Mucosa of descending colon (tissue), 3 donors: Measurements from ENCODE around the gene ERGIC3. TPM values are rescaled to one million over a fixed set of nuclear protein-coding genes. Genes with fewer than 3 reads are reported as not detected.

Source experiments
- ATAC-seq: fragments of 200-7000 bp; cut with Tn5 transposase; one replicate; pipeline ENCODE4 v1.9.1; 2020; ENCODE audit warnings: mild to moderate bottlenecking, moderate library complexity
- DNase-seq, 3 donors: peaks; one replicate each; pipeline ENCODE4 v3.0.0-alpha.2; 2020
- H3K36me3 ChIP-seq: fragments of 200-600 bp; one replicate; pipeline ENCODE4 v1.8.0; 2021; ENCODE audit warnings: low read depth, mild to moderate bottlenecking
- H3K4me1 ChIP-seq: fragments of 200-600 bp; one replicate; pipeline ENCODE4 v1.8.0; 2021; ENCODE audit warnings: low read depth, mild to moderate bottlenecking
- H3K4me3 ChIP-seq: fragments of 200-600 bp; one replicate; pipeline ENCODE4 v1.8.0; 2021; ENCODE audit warnings: mild to moderate bottlenecking
- H3K9me3 ChIP-seq: fragments of 200-600 bp; one replicate; pipeline ENCODE4 v1.8.0; 2021; ENCODE audit warnings: mild to moderate bottlenecking
- CTCF ChIP-seq: fragments of 200-600 bp; IDR thresholded peaks from one replicate; pipeline ENCODE4 v1.8.0; 2022; ENCODE audit warnings: antibody characterized with exemption, mild to moderate bottlenecking
- intact Hi-C, 2 donors: fragments of 100-400 bp; cut with DNase I in 1 of 2; cut with micrococcal nuclease in 1 of 2; formaldehyde crosslinking; loops; one replicate each; pipeline versions ENCODE4 v1.11.0 to v1.11.1; 2022; cut with DNase I, micrococcal nuclease
- total RNA-seq, 3 donors: library from RNA; stranded (reverse); fragmentation: NEBNext Ultra II Directional in 2 of 3; extraction: Animal tissue kit (Norgen Biotek cat#: 25700) in 2 of 3; gene quantifications; one replicate each; pipeline versions ENCODE4 v1.2.1 to v1.2.4, GENCODE V29; 2021 to 2023
- donor health status: DM: no; HTN: no; CAD: no; lungs with moderate emphysema.
- donor health status: DM: no; HTN: no; CAD: no.
- donor health status: DM: no; HTN: yes; CAD: no.

ERGIC3 gene
- total RNA-seq, 3 donors from 2014 or later = 194 to 283 (median 206) TPM

DNA sequence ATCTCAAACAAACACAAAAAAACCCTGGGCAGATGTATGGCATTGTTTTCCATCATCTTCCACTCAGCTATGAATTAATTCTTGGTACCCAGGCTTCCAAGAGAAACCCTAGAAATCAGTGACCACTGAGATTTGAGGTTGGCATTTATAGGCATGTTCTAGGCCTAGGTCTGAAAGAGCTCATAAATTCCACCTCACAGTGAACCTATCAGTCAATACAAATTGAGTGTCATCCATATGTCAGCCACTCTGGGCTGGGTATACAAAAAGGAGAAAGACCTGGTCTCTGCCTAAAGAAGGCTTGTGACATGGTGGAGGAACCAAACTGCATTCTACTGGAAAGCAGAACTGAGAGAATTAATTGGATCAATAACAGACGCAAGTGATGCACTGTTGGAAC, 42.6 kb upstream of the ERGIC3 start:
- intact Hi-C loops = no loop called here
- Histone ChIP-seq H3K36me3 (peaks cover 4% of the 10 kb centered on the region), H3K4me3 (no peak overlapping the region), H3K4me1 (no peaks in the 10 kb centered on the region), H3K9me3 (no peaks in the 10 kb centered on the region)
- no peak for ATAC-seq
- no peak for DNase-seq
- TF ChIP-seq CTCF = no peak

DNA sequence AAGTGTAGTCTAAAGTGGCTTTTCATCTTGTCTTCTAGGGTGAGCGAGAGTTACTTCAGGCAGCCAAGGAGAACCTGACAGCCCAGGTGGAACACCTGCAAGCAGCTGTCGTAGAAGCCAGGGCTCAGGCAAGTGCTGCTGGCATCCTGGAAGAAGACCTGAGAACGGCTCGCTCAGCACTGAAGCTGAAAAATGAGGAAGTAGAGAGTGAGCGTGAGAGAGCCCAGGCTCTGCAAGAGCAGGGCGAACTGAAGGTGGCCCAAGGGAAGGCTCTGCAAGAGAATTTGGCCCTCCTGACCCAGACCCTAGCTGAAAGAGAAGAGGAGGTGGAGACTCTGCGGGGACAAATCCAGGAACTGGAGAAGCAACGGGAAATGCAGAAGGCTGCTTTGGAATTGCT, 39.5 kb upstream of the ERGIC3 start:
- no peak overlapping the region for H3K4me3 ChIP-seq
- H3K36me3 ChIP-seq = peaks cover 4% of the 10 kb centered on the region
- no peak for TF ChIP-seq CTCF
- intact Hi-C loops = no loop called here
- H3K9me3 ChIP-seq = no peaks in the 10 kb centered on the region
- ATAC-seq = peak; percentile 48
- H3K4me1 ChIP-seq = no peaks in the 10 kb centered on the region
- no peak for DNase-seq

DNA sequence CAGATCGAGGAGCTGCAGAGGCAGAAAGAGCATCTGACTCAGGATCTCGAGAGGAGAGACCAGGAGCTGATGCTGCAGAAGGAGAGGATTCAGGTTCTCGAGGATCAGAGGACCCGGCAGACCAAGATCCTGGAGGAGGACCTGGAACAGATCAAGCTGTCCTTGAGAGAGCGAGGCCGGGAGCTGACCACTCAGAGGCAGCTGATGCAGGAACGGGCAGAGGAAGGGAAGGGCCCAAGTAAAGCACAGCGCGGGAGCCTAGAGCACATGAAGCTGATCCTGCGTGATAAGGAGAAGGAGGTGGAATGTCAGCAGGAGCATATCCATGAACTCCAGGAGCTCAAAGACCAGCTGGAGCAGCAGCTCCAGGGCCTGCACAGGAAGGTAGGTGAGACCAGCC, 38.6 kb upstream of the ERGIC3 start:
- TF ChIP-seq CTCF = no peak
- no peaks in the 10 kb centered on the region for H3K4me1 ChIP-seq
- H3K36me3 ChIP-seq = no peaks in the 10 kb centered on the region
- ATAC-seq (no peak), DNase-seq (no peak)
- H3K4me3 ChIP-seq = no peak overlapping the region
- intact Hi-C loops = no loop called here
- H3K9me3 ChIP-seq = no peaks in the 10 kb centered on the region

GRCh38 chr20:35503841-35504561, 37.9 kb upstream of the ERGIC3 start:
- Histone ChIP-seq H3K4me1 (no peaks in the 10 kb centered on the region), H3K4me3 (no peak overlapping the region), H3K36me3 (no peaks in the 10 kb centered on the region), H3K9me3 (no peaks in the 10 kb centered on the region)
- DNase-seq (no peak), ATAC-seq (no peak)
- no peak for TF ChIP-seq CTCF
- intact Hi-C loops = no loop called here

DNA sequence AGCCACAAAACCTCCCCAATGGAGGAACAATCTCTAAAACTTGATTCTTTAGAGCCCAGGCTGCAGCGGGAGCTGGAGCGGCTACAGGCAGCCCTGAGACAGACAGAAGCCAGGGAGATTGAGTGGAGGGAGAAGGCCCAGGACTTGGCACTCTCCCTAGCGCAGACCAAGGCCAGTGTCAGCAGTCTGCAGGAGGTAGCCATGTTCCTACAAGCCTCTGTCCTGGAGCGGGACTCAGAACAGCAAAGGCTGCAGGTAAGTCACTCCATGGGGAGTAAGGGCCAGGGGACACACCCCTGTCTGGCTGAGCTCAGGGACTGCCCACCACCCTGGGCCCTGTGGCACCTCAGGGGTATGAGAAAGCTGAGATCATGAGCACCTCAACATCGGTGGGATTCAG, 37.1 kb upstream of the ERGIC3 start:
- intact Hi-C loops = no loop called here
- Histone ChIP-seq H3K9me3 (no peaks in the 10 kb centered on the region), H3K4me1 (no peaks in the 10 kb centered on the region), H3K36me3 (no peaks in the 10 kb centered on the region), H3K4me3 (no peak overlapping the region)
- TF ChIP-seq CTCF = no peak
- no peak for DNase-seq
- ATAC-seq = no peak

DNA sequence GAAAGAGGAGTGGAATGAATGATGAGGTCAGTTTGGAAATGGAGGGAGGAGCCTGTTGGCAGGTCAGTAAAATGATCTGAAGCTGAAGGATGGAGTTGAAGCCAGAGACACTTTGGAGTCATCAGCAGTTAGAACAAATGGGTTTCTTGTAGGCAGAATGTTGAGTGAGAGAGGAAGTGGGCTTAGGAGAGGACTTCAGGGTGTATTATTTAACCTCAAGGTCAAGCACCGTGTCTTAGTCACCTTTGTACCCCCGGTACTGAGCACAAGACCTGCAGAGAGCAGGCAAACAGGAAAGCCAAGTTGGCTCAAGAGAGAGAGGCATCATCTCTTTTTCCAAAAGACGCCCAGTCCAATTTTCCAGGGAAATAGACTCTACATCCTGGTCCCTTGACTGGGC, 35.7 kb upstream of the ERGIC3 start:
- ATAC-seq (no peak), DNase-seq (no peak)
- intact Hi-C loops = no loop called here
- Histone ChIP-seq H3K4me1 (no peaks in the 10 kb centered on the region), H3K9me3 (no peaks in the 10 kb centered on the region), H3K4me3 (no peak overlapping the region), H3K36me3 (no peaks in the 10 kb centered on the region)
- no peak for TF ChIP-seq CTCF
